Measurements from ENCODE around the gene PIM3. TPM values are rescaled to one million over a fixed set of nuclear protein-coding genes. Genes with fewer than 3 reads are reported as not detected.

PIM3 gene
- total and polyA plus RNA-seq, 10 of the 15 experiments (the other 5 are each of a cell fraction or from before 2014, with no cell fraction given), result 0.31 to 60.8 (median 12.4) TPM

GRCh38 chr22:49996119-49996517 lies 35.5 kb downstream of the PIM3 start:
- ChIA-PET SMC1A (ENCODE audit: uncharacterized antibody, unreplicated experiment) (no interaction called here), CTCF (interaction anchor here (1.9 to 4.5 kb wide), 2 partner anchors 11 to 35 kb away, joined by 7 to 47 read pairs; no protein-coding TSS in a partner anchor), RAD21 (ENCODE audit: unreplicated experiment) (no interaction called here), POLR2A (interaction anchor here (0.6 kb wide), 1 partner anchor 319 kb away, joined by 3 read pairs; no protein-coding TSS in a partner anchor)
- no peak for ATAC-seq
- TF ChIP-seq SRF (IDR thresholded peaks at IDR 0.05; ENCODE audit: low read depth in 2 of 2, low read length in 2 of 2), result no peak
- no peak for TF ChIP-seq TCF12 (IDR thresholded peaks at IDR 0.05; ENCODE audit: low read depth, low read length)
- no peak for TF ChIP-seq ZNF217 (IDR thresholded peaks at IDR 0.05)
- no peak for TF ChIP-seq ZNF384 (IDR thresholded peaks at IDR 0.05; ENCODE audit: borderline replicate concordance, low read depth, low read length)
- no peak for TF ChIP-seq E2F8 (IDR thresholded peaks at IDR 0.05; ENCODE audit: low read depth, partially characterized antibody)
- no peak for TF ChIP-seq SPI1 (IDR thresholded peaks at IDR 0.05; ENCODE audit: borderline replicate concordance, insufficient read depth, low read depth, low read length)
- TF ChIP-seq, protein P1, sequence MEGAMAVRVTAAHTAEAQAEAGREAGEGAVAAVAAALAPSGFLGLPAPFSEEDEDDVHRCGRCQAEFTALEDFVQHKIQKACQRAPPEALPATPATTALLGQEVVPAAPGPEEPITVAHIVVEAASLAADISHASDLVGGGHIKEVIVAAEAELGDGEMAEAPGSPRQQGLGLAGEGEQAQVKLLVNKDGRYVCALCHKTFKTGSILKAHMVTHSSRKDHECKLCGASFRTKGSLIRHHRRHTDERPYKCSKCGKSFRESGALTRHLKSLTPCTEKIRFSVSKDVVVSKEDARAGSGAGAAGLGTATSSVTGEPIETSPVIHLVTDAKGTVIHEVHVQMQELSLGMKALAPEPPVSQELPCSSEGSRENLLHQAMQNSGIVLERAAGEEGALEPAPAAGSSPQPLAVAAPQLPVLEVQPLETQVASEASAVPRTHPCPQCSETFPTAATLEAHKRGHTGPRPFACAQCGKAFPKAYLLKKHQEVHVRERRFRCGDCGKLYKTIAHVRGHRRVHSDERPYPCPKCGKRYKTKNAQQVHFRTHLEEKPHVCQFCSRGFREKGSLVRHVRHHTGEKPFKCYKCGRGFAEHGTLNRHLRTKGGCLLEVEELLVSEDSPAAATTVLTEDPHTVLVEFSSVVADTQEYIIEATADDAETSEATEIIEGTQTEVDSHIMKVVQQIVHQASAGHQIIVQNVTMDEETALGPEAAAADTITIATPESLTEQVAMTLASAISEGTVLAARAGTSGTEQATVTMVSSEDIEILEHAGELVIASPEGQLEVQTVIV (IDR thresholded peaks at IDR 0.05; ENCODE audit: borderline replicate concordance, partially characterized antibody), result no peak
- no peak for TF ChIP-seq NR2C1 (IDR thresholded peaks at IDR 0.05)
- TF ChIP-seq HDAC2 (IDR thresholded peaks at IDR 0.05), result no peak
- no peak for TF ChIP-seq KLF5 (IDR thresholded peaks at IDR 0.05; ENCODE audit: partially characterized antibody)
- TF ChIP-seq, protein P2, sequence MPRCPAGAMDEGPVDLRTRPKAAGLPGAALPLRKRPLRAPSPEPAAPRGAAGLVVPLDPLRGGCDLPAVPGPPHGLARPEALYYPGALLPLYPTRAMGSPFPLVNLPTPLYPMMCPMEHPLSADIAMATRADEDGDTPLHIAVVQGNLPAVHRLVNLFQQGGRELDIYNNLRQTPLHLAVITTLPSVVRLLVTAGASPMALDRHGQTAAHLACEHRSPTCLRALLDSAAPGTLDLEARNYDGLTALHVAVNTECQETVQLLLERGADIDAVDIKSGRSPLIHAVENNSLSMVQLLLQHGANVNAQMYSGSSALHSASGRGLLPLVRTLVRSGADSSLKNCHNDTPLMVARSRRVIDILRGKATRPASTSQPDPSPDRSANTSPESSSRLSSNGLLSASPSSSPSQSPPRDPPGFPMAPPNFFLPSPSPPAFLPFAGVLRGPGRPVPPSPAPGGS (IDR thresholded peaks at IDR 0.05; ENCODE audit: borderline replicate concordance, insufficient read depth, low read depth, low read length, poor library complexity, severe bottlenecking), result no peak
- TF ChIP-seq SREBF2 (IDR thresholded peaks at IDR 0.05; ENCODE audit: low read length), result no peak
- no peak for TF ChIP-seq MXI1 (IDR thresholded peaks at IDR 0.05; ENCODE audit: low read depth, low read length)
- TF ChIP-seq ZBED1 (IDR thresholded peaks at IDR 0.05; ENCODE audit: borderline replicate concordance), result no peak
- TF ChIP-seq BACH1 (IDR thresholded peaks at IDR 0.05; ENCODE audit: borderline replicate concordance), result no peak
- no peak for TF ChIP-seq ZNF622 (IDR thresholded peaks at IDR 0.05)
- TF ChIP-seq ESRRA (IDR thresholded peaks at IDR 0.05; ENCODE audit: low read length), result no peak
- TF ChIP-seq CREM (IDR thresholded peaks at IDR 0.05; ENCODE audit: low read depth), result no peak
- TF ChIP-seq NRF1 (conservative IDR thresholded peaks at IDR 0.05; ENCODE audit: low read depth, low read length), result no peak
- H3K79me2 ChIP-seq (ENCODE audit: control insufficient read depth, insufficient read depth, low read length), result no peaks in the 10 kb centered on the region
- H3K27ac ChIP-seq (ENCODE audit: control insufficient read depth, insufficient read depth), result no peak overlapping the region
- no peaks in the 10 kb centered on the region for H4K20me1 ChIP-seq (ENCODE audit: control insufficient read depth, insufficient read depth)
- no TSS peak for BruUV-seq (replicated peaks)
- no peak for DNase-seq (ENCODE audit: low read depth, low spot score)
- intact Hi-C loops (cut with micrococcal nuclease; ENCODE audit: unreplicated experiment), result no loop called here
- FAIRE-seq, result no peak
- H3K27me3 ChIP-seq (replicated peaks in 1 of 2; ENCODE audit: control insufficient read depth in 2 of 2, insufficient read depth in 2 of 2, low read length in 1 of 2), result no peaks in the 10 kb centered on the region; a peak in 1 of 4 replicates
- H3K4me3 ChIP-seq, result no peak overlapping the region
- H3K36me3 ChIP-seq (ENCODE audit: control insufficient read depth in 2 of 2, insufficient read depth in 2 of 2, low read length in 1 of 2), result no peaks in the 10 kb centered on the region
- no peak overlapping the region for H3K9ac ChIP-seq (ENCODE audit: control insufficient read depth, insufficient read depth, low read length)
- no peaks in the 10 kb centered on the region for H3K4me1 ChIP-seq (ENCODE audit: control insufficient read depth, insufficient read depth, low read length)
- WGBS (ENCODE audit: insufficient coverage, insufficient replicate concordance, low lambda C conversion rate, missing lambda C conversion rate), result 0% methylated on average over 2 of the region's 4 CpGs
- no peak overlapping the region for H3K4me2 ChIP-seq (ENCODE audit: control insufficient read depth, insufficient read depth)
- H3K9me3 ChIP-seq (replicated peaks; ENCODE audit: control insufficient read depth, insufficient read depth, low read length), result no peaks in the 10 kb centered on the region; the same call in 2 of the 3 replicates
- H2AFZ ChIP-seq (ENCODE audit: control insufficient read depth, low read depth, low read length), result no peak overlapping the region
- in situ Hi-C loops (cut with MboI), result no loop called here
